K562 (cell line): ENCODE results near the gene NCOA1. TPM values are rescaled to one million over a fixed set of nuclear protein-coding genes. Genes with fewer than 3 reads are reported as not detected.

ENCODE experiments used
- ATAC-seq: fragments of 200-7000 bp; cut with Tn5 transposase; 3 replicates; pipeline ENCODE4 v1.9.1; 2020; ENCODE audit warnings: moderate library complexity
- BruUV-seq: library from RNA; stranded (reverse); fragments of 400-500 nt; replicated peaks from 2 replicates; lab custom pipeline; 2021; lab: Mats Ljungman, UMichigan
- CTCF ChIA-PET: fragments of 300-600 bp; formaldehyde crosslinking; extraction: SDS; loops from one replicate; lab custom pipeline; 2021; ENCODE audit warnings: low intra/inter-chr PET ratio; lab: Yijun Ruan, JAX
- POLR2A ChIA-PET: fragments of 300-600, 350-650 bp; sonication (Branson Sonifier 250); formaldehyde crosslinking; extraction: SDS; loops from one replicate; lab custom pipeline; 2021; ENCODE audit warnings: antibody characterized with exemption, inconsistent platforms; lab: Yijun Ruan, JAX
- DNase-seq, 4 experiments: peaks; one replicate each; pipeline versions ENCODE4 v3.0.0 to v3.0.0-alpha.2; 2011 to 2018; ENCODE audit warnings: low spot score in 3 of 4, mixed read lengths in 3 of 4; ENCODE audit errors: extremely low read depth in 1 of 4
- FAIRE-seq: peaks from 2 replicates; lab custom pipeline; 2011; peaks lifted over from hg19 to GRCh38; lab: Jason Lieb, UNC
- H2AFZ ChIP-seq: 2 replicates; pipeline ENCODE4 v1.6.0; 2011; ENCODE audit warnings: low read depth, low read length, control low read depth, inconsistent platforms
- H3K27ac ChIP-seq: fragments of 200-600 bp; 3 replicates; pipeline ENCODE4 v1.8.0; 2011; ENCODE audit warnings: low read depth, mild to moderate bottlenecking, control low read depth, inconsistent platforms, low read length, moderate library complexity, mixed read lengths; ENCODE audit errors: extremely low read depth
- H3K27me3 ChIP-seq, 2 experiments: fragments of 300-600 bp in 1 of 2; 2 replicates in 1 of 2; 3 replicates in 1 of 2; pipeline versions ENCODE4 v1.6.0 to v1.8.0; 2011; ENCODE audit warnings: inconsistent platforms in 2 of 2, low read length in 2 of 2, mild to moderate bottlenecking in 1 of 2, mixed read lengths in 1 of 2, moderate library complexity in 1 of 2; ENCODE audit not compliant: control insufficient read depth in 2 of 2, insufficient read depth in 2 of 2
- H3K36me3 ChIP-seq: fragments of 300-600 bp; 3 replicates; pipeline ENCODE4 v1.8.0; 2011; ENCODE audit warnings: mild to moderate bottlenecking, low read length, inconsistent platforms; ENCODE audit not compliant: control insufficient read depth, insufficient read depth
- H3K4me1 ChIP-seq, 2 experiments: fragments of 200-600 bp in 1 of 2; replicated peaks in 1 of 2; 2 replicates in 1 of 2; 3 replicates in 1 of 2; pipeline versions ENCODE4 v1.5.1 to v1.8.0; 2011; ENCODE audit warnings: inconsistent platforms in 2 of 2, low read length in 2 of 2, mild to moderate bottlenecking in 1 of 2, mixed read lengths in 1 of 2, moderate library complexity in 1 of 2; ENCODE audit not compliant: control insufficient read depth in 2 of 2, insufficient read depth in 2 of 2
- H3K4me2 ChIP-seq: 2 replicates; pipeline ENCODE4 v1.6.1; 2011; ENCODE audit warnings: low read length, control low read depth, inconsistent platforms, mixed read lengths; ENCODE audit not compliant: insufficient read depth
- H3K4me3 ChIP-seq: fragments of 200-600 bp; sonication (generic), shearing (Covaris generic); 2 replicates; pipeline ENCODE4 v1.5.1; 2016; ENCODE audit warnings: control low read depth, inconsistent platforms
- H3K79me2 ChIP-seq: fragments of 200-600 bp; 3 replicates; pipeline ENCODE4 v1.8.0; 2011; ENCODE audit warnings: low read length, inconsistent platforms; ENCODE audit not compliant: control insufficient read depth, insufficient read depth
- H3K9ac ChIP-seq, 2 experiments: 2 replicates each; pipeline versions ENCODE4 v1.6.0 to v1.6.1; 2011; ENCODE audit warnings: low read depth in 2 of 2, low read length in 2 of 2, control low read depth in 1 of 2, inconsistent platforms in 1 of 2, mild to moderate bottlenecking in 1 of 2, mixed read lengths in 1 of 2; ENCODE audit not compliant: insufficient read depth in 1 of 2
- H3K9me1 ChIP-seq: one replicate; pipeline ENCODE4 v1.6.0; 2011; ENCODE audit warnings: inconsistent platforms, mild to moderate bottlenecking, low read length, moderate library complexity; ENCODE audit not compliant: control insufficient read depth, insufficient read depth
- H3K9me3 ChIP-seq: replicated peaks from 2 replicates; pipeline ENCODE4 v1.5.1; 2011; ENCODE audit warnings: low read depth, low read length, inconsistent platforms; ENCODE audit not compliant: control insufficient read depth, insufficient read depth
- H4K20me1 ChIP-seq: replicated peaks from 2 replicates; pipeline ENCODE4 v1.6.1; 2011; ENCODE audit warnings: low read length, inconsistent platforms, mixed read lengths; ENCODE audit not compliant: control insufficient read depth, insufficient read depth
- KDM4B ChIP-seq, 2 experiments: fragments of 450-650 bp in 1 of 2; sonication (generic) in 1 of 2; IDR thresholded peaks; 2 replicates each; pipeline ENCODE4 v1.6.1; 2016 to 2017; ENCODE audit warnings: borderline replicate concordance in 2 of 2, antibody characterized with exemption in 1 of 2, low read depth in 1 of 2, mild to moderate bottlenecking in 1 of 2
- MTA1 ChIP-seq: fragments of 450-650 bp; IDR thresholded peaks from 2 replicates; pipeline ENCODE4 v1.6.1; 2017; ENCODE audit warnings: borderline replicate concordance
- NCOA2 ChIP-seq, 2 experiments: fragments of 450-650 bp; IDR thresholded peaks; 2 replicates each; pipeline ENCODE4 v1.6.1; 2018; ENCODE audit warnings: mild to moderate bottlenecking in 2 of 2, moderate library complexity in 1 of 2; ENCODE audit not compliant: partially characterized antibody in 2 of 2
- SRSF9 ChIP-seq: fragments of 200-400 bp; formaldehyde crosslinking; IDR thresholded peaks from 2 replicates; pipeline ENCODE4 v1.6.1; 2017; ENCODE audit warnings: low read depth, low read length, borderline replicate concordance
- WGBS: fragments of 100-300 bp; shearing (Covaris generic); methylation state at CpG from one replicate; pipeline ENCODE4 v1.1.6; 2016; ENCODE audit warnings: low coverage, mixed read lengths; ENCODE audit not compliant: insufficient coverage; ENCODE audit errors: missing lambda C conversion rate; 5-methylcytosine and 5-hydroxymethylcytosine counted together
- in situ Hi-C: fragments of 300-500 bp; cut with MboI; formaldehyde crosslinking; loops from 4 replicates; pipeline ENCODE4 v1.15.0; 2018; ENCODE audit warnings: inconsistent platforms, mixed read lengths
- intact Hi-C: fragments of 100-400 bp; cut with micrococcal nuclease; formaldehyde crosslinking; loops from 2 replicates; pipeline ENCODE4 v1.14.2; 2022
- polyA plus RNA-seq, 8 experiments: library from polyadenylated mRNA; depleted of rRNA in 4 of 8; stranded (reverse) in 5 of 8; unstranded in 3 of 8; fragments of >200 nt; fragmentation: Nextera tagmentation in 2 of 8; fragmentation: Illumina TruSeq in 1 of 8; extraction: Ambion mirVana in 2 of 8; extraction: Trizol in 1 of 8; gene quantifications; 2 replicates each; pipeline versions ENCODE4 v1.2.1 to v1.2.3, GENCODE V29; 2011 to 2014; ENCODE audit warnings: inconsistent platforms in 1 of 8, missing spikeins in 1 of 8
- total RNA-seq, 7 experiments: library from RNA; depleted of rRNA in 6 of 7; stranded (reverse); fragments of >200 nt in 6 of 7; fragmentation: Illumina TruSeq in 2 of 7; extraction: Trizol in 2 of 7; gene quantifications; 2 replicates each; pipeline versions ENCODE4 v1.2.1 to v1.2.3, GENCODE V29; 2011 to 2021; ENCODE audit warnings: low replicate concordance in 1 of 7
- TF ChIP-seq, protein P1 (sequence below), 2 experiments: fragments of 150-350 bp in 1 of 2; IDR thresholded peaks; 2 replicates each; pipeline ENCODE4 v1.6.1; 2012 to 2016; ENCODE audit warnings: low read depth in 2 of 2, low read length in 2 of 2, mild to moderate bottlenecking in 1 of 2, moderate library complexity in 1 of 2
- TF ChIP-seq, protein P2 (sequence below): IDR thresholded peaks from 2 replicates; pipeline ENCODE4 v1.6.1; 2011; ENCODE audit not compliant: insufficient read length; ENCODE audit errors: extremely low read depth

Gene NCOA1
- total and polyA plus RNA-seq, 9 of the 15 experiments (the other 6 are each of a cell fraction or from before 2014, with no cell fraction given): 4.9 to 25.7 (median 17.0) TPM

DNA sequence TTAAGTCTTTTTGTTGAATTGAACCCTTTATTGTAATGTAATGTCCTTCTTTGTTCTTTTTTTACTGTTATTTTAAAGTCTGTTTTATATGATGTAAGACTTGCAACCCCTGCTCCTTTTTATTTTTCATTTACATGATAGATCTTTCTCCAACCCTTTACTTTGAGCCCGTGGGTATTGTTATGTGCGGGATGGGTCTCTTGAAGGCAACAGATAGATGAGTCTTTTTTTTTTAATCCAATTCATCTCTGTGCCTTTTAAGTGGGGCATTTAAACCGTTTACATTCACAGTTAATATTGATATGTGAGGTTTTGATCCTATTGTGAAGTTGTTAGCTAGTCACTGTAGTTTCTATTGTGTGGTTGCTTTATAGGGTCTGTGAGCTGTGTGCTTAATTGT, 120.6 kb downstream of the NCOA1 start:
- POLR2A ChIA-PET: no interaction called here
- H3K9ac ChIP-seq: no peak overlapping the region

More for the DNA sequence above, 120.6 kb downstream of the NCOA1 start:
- no peak for TF ChIP-seq KDM4B (IDR thresholded peaks at IDR 0.05; ENCODE audit: borderline replicate concordance in 2 of 2, low read depth in 1 of 2)
- no peak for TF ChIP-seq MTA1
- no peak for TF ChIP-seq SRSF9
- TF ChIP-seq, protein P1, sequence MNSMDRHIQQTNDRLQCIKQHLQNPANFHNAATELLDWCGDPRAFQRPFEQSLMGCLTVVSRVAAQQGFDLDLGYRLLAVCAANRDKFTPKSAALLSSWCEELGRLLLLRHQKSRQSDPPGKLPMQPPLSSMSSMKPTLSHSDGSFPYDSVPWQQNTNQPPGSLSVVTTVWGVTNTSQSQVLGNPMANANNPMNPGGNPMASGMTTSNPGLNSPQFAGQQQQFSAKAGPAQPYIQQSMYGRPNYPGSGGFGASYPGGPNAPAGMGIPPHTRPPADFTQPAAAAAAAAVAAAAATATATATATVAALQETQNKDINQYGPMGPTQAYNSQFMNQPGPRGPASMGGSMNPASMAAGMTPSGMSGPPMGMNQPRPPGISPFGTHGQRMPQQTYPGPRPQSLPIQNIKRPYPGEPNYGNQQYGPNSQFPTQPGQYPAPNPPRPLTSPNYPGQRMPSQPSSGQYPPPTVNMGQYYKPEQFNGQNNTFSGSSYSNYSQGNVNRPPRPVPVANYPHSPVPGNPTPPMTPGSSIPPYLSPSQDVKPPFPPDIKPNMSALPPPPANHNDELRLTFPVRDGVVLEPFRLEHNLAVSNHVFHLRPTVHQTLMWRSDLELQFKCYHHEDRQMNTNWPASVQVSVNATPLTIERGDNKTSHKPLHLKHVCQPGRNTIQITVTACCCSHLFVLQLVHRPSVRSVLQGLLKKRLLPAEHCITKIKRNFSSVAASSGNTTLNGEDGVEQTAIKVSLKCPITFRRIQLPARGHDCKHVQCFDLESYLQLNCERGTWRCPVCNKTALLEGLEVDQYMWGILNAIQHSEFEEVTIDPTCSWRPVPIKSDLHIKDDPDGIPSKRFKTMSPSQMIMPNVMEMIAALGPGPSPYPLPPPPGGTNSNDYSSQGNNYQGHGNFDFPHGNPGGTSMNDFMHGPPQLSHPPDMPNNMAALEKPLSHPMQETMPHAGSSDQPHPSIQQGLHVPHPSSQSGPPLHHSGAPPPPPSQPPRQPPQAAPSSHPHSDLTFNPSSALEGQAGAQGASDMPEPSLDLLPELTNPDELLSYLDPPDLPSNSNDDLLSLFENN (IDR thresholded peaks at IDR 0.05; ENCODE audit: low read depth in 2 of 2, low read length in 2 of 2): no peak
- TF ChIP-seq NCOA2 (IDR thresholded peaks at IDR 0.05; ENCODE audit: partially characterized antibody in 2 of 2): no peak
- TF ChIP-seq, protein P2, sequence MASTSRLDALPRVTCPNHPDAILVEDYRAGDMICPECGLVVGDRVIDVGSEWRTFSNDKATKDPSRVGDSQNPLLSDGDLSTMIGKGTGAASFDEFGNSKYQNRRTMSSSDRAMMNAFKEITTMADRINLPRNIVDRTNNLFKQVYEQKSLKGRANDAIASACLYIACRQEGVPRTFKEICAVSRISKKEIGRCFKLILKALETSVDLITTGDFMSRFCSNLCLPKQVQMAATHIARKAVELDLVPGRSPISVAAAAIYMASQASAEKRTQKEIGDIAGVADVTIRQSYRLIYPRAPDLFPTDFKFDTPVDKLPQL: no peak
- no peaks in the 10 kb centered on the region for H4K20me1 ChIP-seq
- CTCF ChIA-PET: no interaction called here
- no TSS peak for BruUV-seq
- in situ Hi-C loops (no loop called here), intact Hi-C loops (loop anchor here (2.0 kb wide), 1 partner anchor 191 kb away; no protein-coding TSS in a partner anchor)
- H3K9me3 ChIP-seq: no peaks in the 10 kb centered on the region
- no peaks in the 10 kb centered on the region for H3K27me3 ChIP-seq
- ATAC-seq (no peak), FAIRE-seq (no peak), DNase-seq (no peak)
- H3K27ac ChIP-seq: no peak overlapping the region
- no peak overlapping the region for H3K4me3 ChIP-seq
- H2AFZ ChIP-seq: no peak overlapping the region
- H3K79me2 ChIP-seq: peaks cover 3% of the 10 kb centered on the region; the same call in 1 of the 3 replicates
- H3K9me1 ChIP-seq: no peaks in the 10 kb centered on the region
- no peaks in the 10 kb centered on the region for H3K36me3 ChIP-seq
- no peak overlapping the region for H3K4me2 ChIP-seq
- H3K4me1 ChIP-seq: peaks cover 0 to 2% of the 10 kb centered on the region in 2 experiments; a peak in 2 of 5 replicates
- 73% methylated on average over 3 of the region's 3 CpGs for WGBS
